B cell (primary cell): ENCODE results near the gene RCE1.

Experiments
- CTCF ChIP-seq: fragments of 200-600 bp; IDR thresholded peaks from one replicate; pipeline ENCODE4 v1.8.0; 2022; ENCODE audit warnings: antibody characterized with exemption, mild to moderate bottlenecking
- EZH2 ChIP-seq: IDR thresholded peaks from 2 replicates; pipeline ENCODE4 v1.6.1; 2012; ENCODE audit warnings: borderline replicate concordance, low read depth, mild to moderate bottlenecking, moderate library complexity, low read length; ENCODE audit not compliant: insufficient read depth, poor library complexity, severe bottlenecking

DNA sequence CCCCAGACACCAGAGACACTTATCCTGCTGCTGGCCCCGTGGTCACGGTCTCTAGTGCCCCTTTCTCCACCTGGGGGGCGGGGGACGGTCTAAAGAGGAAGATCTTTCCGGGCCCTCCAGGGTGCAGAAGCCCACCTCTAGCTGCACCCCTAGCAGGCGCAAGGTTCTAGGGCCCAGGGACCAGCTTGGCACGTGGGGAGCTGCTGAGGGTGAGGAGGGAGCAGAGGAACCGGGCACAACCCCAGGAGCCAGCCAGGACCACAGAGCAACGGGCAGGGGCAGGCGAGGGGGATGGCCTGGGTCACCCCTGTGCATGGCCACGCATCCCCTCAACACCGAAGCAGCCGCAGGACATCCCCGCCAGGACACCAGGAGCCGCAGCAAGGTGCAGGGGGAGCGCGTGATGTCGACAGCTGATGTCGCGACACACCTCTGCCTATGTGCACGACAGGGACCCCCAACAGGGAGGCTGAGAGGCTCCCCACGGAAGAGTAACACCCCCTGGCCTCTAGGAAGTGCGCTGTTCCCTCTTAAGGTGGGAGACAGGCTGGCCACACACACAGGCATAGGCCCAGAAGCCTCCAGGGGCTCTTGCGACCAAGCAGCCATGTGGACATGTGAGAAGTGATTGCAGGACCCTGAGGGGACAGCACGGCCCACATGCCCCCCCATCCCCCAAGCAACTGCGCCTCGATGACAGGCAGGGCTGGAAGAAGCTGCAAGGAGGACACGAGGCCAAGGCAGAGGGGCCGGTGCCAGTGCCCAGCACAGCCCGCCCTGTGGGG is 18.7 kb downstream of the RCE1 start:
- no peak for TF ChIP-seq EZH2
- no peak for TF ChIP-seq CTCF
